Epithelial cell of proximal tubule (primary cell): ENCODE data around the gene RAD51B. TPM values are rescaled to one million over a fixed set of nuclear protein-coding genes. Genes with fewer than 3 reads are reported as not detected.

Experiments used
- DNase-seq: peaks from one replicate; pipeline ENCODE4 v3.0.0-alpha.2; 2011; ENCODE audit warnings: low read depth
- H3K4me3 ChIP-seq: 2 replicates; pipeline ENCODE4 v1.5.1; 2011; ENCODE audit warnings: low read depth, mild to moderate bottlenecking, low read length
- CTCF ChIP-seq: conservative IDR thresholded peaks from 2 replicates; pipeline ENCODE4 v1.5.1; 2012; ENCODE audit warnings: low read depth, mild to moderate bottlenecking, low read length
- total RNA-seq: library from RNA; depleted of rRNA; stranded (reverse); fragments of >200 nt; gene quantifications from 2 replicates; pipeline ENCODE4 v1.2.3, GENCODE V29; 2015

The RAD51B gene
- total RNA-seq, 1 donor from 2014 or later, result 6.3 TPM

- no peak for TF ChIP-seq CTCF
- H3K4me3 ChIP-seq, result no peak overlapping the region
- no peak for DNase-seq
These were observed 580.4 kb downstream of the RAD51B start for GRCh38 chr14:68399971-68400370.

- TF ChIP-seq CTCF, result no peak
- no peak for DNase-seq
- no peak overlapping the region for H3K4me3 ChIP-seq
These were observed 581.7 kb downstream of the RAD51B start for GRCh38 chr14:68401317-68401716.

DNA sequence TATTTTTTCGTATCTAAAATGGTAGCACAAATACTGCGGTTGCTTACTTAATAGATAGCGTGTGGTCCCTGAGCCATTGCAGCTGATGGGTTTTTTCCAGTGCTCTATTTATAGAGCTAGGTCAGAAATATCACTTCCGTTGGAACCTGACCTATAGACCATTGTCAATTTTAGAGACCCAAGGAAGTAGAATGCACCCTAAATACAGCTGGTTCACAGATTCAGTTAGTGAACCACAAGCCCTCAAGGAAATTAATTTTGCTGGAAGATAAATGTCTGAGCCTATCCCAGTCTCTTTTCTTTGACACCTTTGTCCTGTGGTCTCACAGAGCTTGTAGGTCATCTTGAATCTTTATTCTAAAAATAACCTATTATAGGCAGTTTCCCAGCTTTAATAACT is 582.3 kb downstream of the RAD51B start:
- H3K4me3 ChIP-seq, result no peak overlapping the region
- no peak for DNase-seq
- TF ChIP-seq CTCF, result no peak

GRCh38 chr14:68402525-68403101 is 583.0 kb downstream of the RAD51B start:
- TF ChIP-seq CTCF, result no peak
- no peak for DNase-seq
- H3K4me3 ChIP-seq, result no peak overlapping the region

DNA sequence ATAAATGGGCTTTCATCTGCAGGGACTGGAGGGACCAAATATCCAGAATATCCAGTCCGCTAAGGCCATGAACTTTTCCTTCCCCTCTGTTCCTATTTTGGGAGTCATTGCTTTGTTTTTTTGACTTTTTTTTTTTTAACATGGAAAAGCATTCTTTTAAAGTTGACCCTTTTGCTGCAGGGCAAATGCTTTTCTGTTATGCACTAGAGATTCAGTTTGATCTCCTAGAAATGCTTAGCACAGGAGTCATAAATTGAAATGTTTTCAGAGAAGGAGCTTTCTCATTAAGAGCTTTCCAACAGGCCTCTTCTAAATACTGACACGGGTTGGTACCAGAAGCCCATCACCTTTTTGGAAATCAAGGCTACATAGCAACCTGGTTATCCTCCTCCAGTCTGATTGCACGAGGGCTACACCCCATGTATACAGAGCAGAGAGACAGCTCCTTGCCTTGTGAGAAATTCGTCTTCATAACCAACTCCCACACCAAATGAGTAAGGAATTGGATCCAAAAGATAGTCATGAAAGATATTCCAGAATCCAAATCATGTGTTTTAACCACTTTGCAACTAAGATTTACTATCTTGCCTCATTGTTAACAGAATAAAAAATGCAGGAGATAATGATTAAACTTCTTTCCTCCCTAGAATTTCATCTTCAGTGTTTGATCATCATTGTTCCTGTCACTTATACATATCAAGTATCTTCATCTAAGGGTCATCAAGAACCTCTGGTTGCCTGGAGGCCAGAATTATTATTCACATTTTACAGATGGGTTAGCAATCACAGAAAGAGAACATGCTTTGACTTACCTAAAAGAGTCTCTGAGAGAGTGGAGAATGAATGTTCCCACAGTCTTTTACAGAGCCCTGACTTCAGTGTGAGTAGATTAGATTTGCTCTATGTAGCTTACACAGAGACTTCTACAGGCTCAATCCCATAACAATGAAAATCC is 583.9 kb downstream of the RAD51B start:
- DNase-seq, result no peak

DNA sequence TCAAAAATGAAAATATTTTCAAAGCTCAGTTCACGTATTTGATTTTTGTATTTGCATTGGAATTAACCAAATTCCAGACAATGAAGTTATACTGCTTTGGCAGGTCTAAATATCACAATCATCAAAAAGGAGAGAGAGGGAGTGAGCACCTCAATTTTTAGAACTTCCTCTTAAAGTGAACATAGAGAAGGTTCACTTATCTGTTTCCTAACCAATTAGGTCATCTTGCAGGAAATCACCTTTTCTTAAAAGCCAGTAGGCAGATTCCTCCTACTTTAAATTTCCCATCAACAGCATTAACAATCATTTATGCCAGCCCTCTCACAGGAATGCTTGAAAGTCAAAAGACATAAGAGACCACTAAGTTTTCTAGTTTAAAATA is 584.6 kb downstream of the RAD51B start:
- DNase-seq, result no peak
- TF ChIP-seq CTCF, result no peak
- no peak overlapping the region for H3K4me3 ChIP-seq

More for the DNA sequence above, 583.9 kb downstream of the RAD51B start:
- no peak for TF ChIP-seq CTCF
- no peak overlapping the region for H3K4me3 ChIP-seq
